HepG2 (cell line): Measurements from ENCODE around the gene ANKRD13D. TPM values are rescaled to one million over a fixed set of nuclear protein-coding genes. Genes with fewer than 3 reads are reported as not detected.

Experiments used
- HDAC2 ChIP-seq: sonication (generic); formaldehyde crosslinking; IDR thresholded peaks from 2 replicates; pipeline ENCODE4 v1.4.0; 2020; ENCODE audit warnings: missing genetic modification reagents
- HHEX ChIP-seq: IDR thresholded peaks from 2 replicates; pipeline ENCODE4 v1.6.1; 2016; ENCODE audit warnings: control low read depth
- KDM2A ChIP-seq: sonication (generic); formaldehyde crosslinking; IDR thresholded peaks from 2 replicates; pipeline ENCODE4 v1.4.0; 2020; ENCODE audit warnings: low read depth, missing genetic modification reagents, borderline replicate concordance
- KDM6A ChIP-seq: IDR thresholded peaks from 2 replicates; pipeline ENCODE4 v1.6.1; 2016; ENCODE audit warnings: low read depth
- KMT2B ChIP-seq: IDR thresholded peaks from 2 replicates; pipeline ENCODE4 v1.6.1; 2016; ENCODE audit warnings: missing genetic modification reagents, missing compliant biosample characterization
- MIXL1 ChIP-seq: IDR thresholded peaks from 2 replicates; pipeline ENCODE4 v1.6.1; 2016
- NFE2L2 ChIP-seq: fragments of 150-350 bp; IDR thresholded peaks from 2 replicates; pipeline ENCODE4 v1.6.1; 2014; ENCODE audit warnings: low read length
- PHF5A ChIP-seq: IDR thresholded peaks from one replicate; pipeline ENCODE4 v1.6.1; 2018; ENCODE audit warnings: low read depth, missing genetic modification reagents; ENCODE audit not compliant: unreplicated experiment
- RXRB ChIP-seq: IDR thresholded peaks from 2 replicates; pipeline ENCODE4 v1.6.1; 2016; ENCODE audit warnings: borderline replicate concordance, missing genetic modification reagents, missing compliant biosample characterization
- SETDB1 ChIP-seq: sonication (generic); formaldehyde crosslinking; IDR thresholded peaks from 2 replicates; pipeline ENCODE4 v1.5.1; 2020; ENCODE audit warnings: missing genetic modification reagents, mild to moderate bottlenecking, borderline replicate concordance
- SRY ChIP-seq: sonication (generic); formaldehyde crosslinking; IDR thresholded peaks from 2 replicates; pipeline ENCODE4 v1.8.0; 2022; ENCODE audit warnings: mild to moderate bottlenecking, missing genetic modification reagents
- TBL1XR1 ChIP-seq: fragments of 150-350 bp; IDR thresholded peaks from 2 replicates; pipeline ENCODE4 v1.6.1; 2014; ENCODE audit warnings: borderline replicate concordance, low read length; ENCODE audit not compliant: partially characterized antibody
- THAP9 ChIP-seq: sonication (generic); formaldehyde crosslinking; IDR thresholded peaks from 2 replicates; pipeline ENCODE4; 2020; ENCODE audit warnings: missing genetic modification reagents, mild to moderate bottlenecking, borderline replicate concordance
- ZNF251 ChIP-seq: sonication (generic); formaldehyde crosslinking; IDR thresholded peaks from 2 replicates; pipeline ENCODE4 v1.9.0; 2021; ENCODE audit warnings: mild to moderate bottlenecking, missing genetic modification reagents
- ZNF263 ChIP-seq: sonication (generic); formaldehyde crosslinking; IDR thresholded peaks from 2 replicates; pipeline ENCODE4 v1.4.0; 2020; ENCODE audit warnings: missing genetic modification reagents
- ZNF414 ChIP-seq: sonication (generic); formaldehyde crosslinking; IDR thresholded peaks from 2 replicates; pipeline ENCODE4 v1.5.0; 2020; ENCODE audit warnings: missing genetic modification reagents
- ZNF530 ChIP-seq: sonication (generic); formaldehyde crosslinking; IDR thresholded peaks from 2 replicates; pipeline ENCODE4 v1.5.0; 2020; ENCODE audit warnings: low read depth, mild to moderate bottlenecking, missing genetic modification reagents
- ZNF598 ChIP-seq: sonication (generic); formaldehyde crosslinking; IDR thresholded peaks from 2 replicates; pipeline ENCODE4 v1.5.1; 2020; ENCODE audit warnings: mild to moderate bottlenecking, missing genetic modification reagents, borderline replicate concordance
- ZSCAN20 ChIP-seq: sonication (generic); formaldehyde crosslinking; IDR thresholded peaks from 2 replicates; pipeline ENCODE4 v1.4.0; 2020; ENCODE audit warnings: missing genetic modification reagents, mild to moderate bottlenecking, borderline replicate concordance
- ZSCAN25 ChIP-seq: sonication (generic); formaldehyde crosslinking; IDR thresholded peaks from 2 replicates; pipeline ENCODE4 v1.8.0; 2022; ENCODE audit warnings: mild to moderate bottlenecking, missing genetic modification reagents
- polyA plus RNA-seq, 8 experiments: library from polyadenylated mRNA; depleted of rRNA in 3 of 8; stranded (reverse) in 7 of 8; unstranded in 1 of 8; fragments of >200 nt; fragmentation: Illumina TruSeq in 4 of 8; extraction: Trizol in 4 of 8; gene quantifications; 2 replicates each; pipeline versions ENCODE4 v1.2.1 to v1.2.3, GENCODE V29; 2011 to 2016; ENCODE audit warnings: low read depth in 4 of 8, missing spikeins in 1 of 8, mixed read lengths in 1 of 8; ENCODE audit not compliant: insufficient read depth in 1 of 8
- total RNA-seq, 5 experiments: library from RNA; depleted of rRNA; stranded (reverse); fragments of >200 nt; fragmentation: Illumina TruSeq; extraction: Trizol; gene quantifications; 2 replicates each; pipeline ENCODE4 v1.2.3, GENCODE V29; 2016; ENCODE audit warnings: low read depth in 1 of 5
- TF ChIP-seq, protein P1 (sequence below): sonication (generic); formaldehyde crosslinking; conservative IDR thresholded peaks from 2 replicates; pipeline ENCODE4 v1.8.0; 2022; ENCODE audit warnings: mild to moderate bottlenecking, moderate library complexity, missing genetic modification reagents
- TF ChIP-seq, protein P2 (sequence below): sonication (generic); formaldehyde crosslinking; IDR thresholded peaks from 2 replicates; pipeline ENCODE4 v1.4.0; 2020; ENCODE audit warnings: missing genetic modification reagents, borderline replicate concordance
- TF ChIP-seq, protein P3 (sequence below): IDR thresholded peaks from 2 replicates; pipeline ENCODE4 v1.6.1; 2018; ENCODE audit warnings: missing genetic modification reagents

Gene ANKRD13D
- total and polyA plus RNA-seq, 2 of the 13 experiments (the other 11 are each of a cell fraction or from before 2014, with no cell fraction given), result 18.6 to 27.3 TPM

GRCh38 chr11:67317205-67317887 is 28.2 kb downstream of the ANKRD13D start (continued):
- TF ChIP-seq TBL1XR1 (peak; percentile 21), KDM2A (CRISPR knock-in tag) (peak; percentile 92), PHF5A (no peak), SRY (peak; percentile 26; the same call in 1 of the 2 replicates), ZNF414 (CRISPR knock-in tag) (peak; percentile 80; the same call in 1 of the 2 replicates), RXRB (CRISPR knock-in tag) (peak; percentile 18; the same call in 1 of the 2 replicates), SETDB1 (CRISPR knock-in tag) (no peak), ZNF263 (CRISPR knock-in tag) (peak; percentile 51; the same call in 1 of the 2 replicates), ZNF251 (CRISPR knock-in tag) (no peak), NFE2L2 (0 out of 2 replicates have a peak, but pooled peaks have one; percentile 19), ZNF530 (no peak), ZNF598 (CRISPR knock-in tag) (peak; percentile 27; the same call in 1 of the 2 replicates), HHEX (no peak), ZSCAN20 (CRISPR knock-in tag) (peak; percentile 87; the same call in 1 of the 2 replicates), KDM6A (CRISPR knock-in tag) (no peak), MIXL1 (peak; percentile 44; the same call in 1 of the 2 replicates), THAP9 (peak; percentile 68; the same call in 1 of the 2 replicates), HDAC2 (CRISPR knock-in tag) (peak; percentile 59; the same call in 1 of the 2 replicates), KMT2B (peak; percentile 78), ZSCAN25 (peak; percentile 38; the same call in 1 of the 2 replicates)
- TF ChIP-seq, protein P1, sequence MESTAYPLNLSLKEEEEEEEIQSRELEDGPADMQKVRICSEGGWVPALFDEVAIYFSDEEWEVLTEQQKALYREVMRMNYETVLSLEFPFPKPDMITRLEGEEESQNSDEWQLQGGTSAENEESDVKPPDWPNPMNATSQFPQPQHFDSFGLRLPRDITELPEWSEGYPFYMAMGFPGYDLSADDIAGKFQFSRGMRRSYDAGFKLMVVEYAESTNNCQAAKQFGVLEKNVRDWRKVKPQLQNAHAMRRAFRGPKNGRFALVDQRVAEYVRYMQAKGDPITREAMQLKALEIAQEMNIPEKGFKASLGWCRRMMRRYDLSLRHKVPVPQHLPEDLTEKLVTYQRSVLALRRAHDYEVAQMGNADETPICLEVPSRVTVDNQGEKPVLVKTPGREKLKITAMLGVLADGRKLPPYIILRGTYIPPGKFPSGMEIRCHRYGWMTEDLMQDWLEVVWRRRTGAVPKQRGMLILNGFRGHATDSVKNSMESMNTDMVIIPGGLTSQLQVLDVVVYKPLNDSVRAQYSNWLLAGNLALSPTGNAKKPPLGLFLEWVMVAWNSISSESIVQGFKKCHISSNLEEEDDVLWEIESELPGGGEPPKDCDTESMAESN (CRISPR knock-in tag), result peak; percentile 57
- TF ChIP-seq, protein P2, sequence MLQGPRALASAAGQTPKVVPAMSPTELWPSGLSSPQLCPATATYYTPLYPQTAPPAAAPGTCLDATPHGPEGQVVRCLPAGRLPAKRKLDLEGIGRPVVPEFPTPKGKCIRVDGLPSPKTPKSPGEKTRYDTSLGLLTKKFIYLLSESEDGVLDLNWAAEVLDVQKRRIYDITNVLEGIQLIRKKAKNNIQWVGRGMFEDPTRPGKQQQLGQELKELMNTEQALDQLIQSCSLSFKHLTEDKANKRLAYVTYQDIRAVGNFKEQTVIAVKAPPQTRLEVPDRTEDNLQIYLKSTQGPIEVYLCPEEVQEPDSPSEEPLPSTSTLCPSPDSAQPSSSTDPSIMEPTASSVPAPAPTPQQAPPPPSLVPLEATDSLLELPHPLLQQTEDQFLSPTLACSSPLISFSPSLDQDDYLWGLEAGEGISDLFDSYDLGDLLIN, result peak; percentile 63; the same call in 1 of the 2 replicates
- TF ChIP-seq, protein P3, sequence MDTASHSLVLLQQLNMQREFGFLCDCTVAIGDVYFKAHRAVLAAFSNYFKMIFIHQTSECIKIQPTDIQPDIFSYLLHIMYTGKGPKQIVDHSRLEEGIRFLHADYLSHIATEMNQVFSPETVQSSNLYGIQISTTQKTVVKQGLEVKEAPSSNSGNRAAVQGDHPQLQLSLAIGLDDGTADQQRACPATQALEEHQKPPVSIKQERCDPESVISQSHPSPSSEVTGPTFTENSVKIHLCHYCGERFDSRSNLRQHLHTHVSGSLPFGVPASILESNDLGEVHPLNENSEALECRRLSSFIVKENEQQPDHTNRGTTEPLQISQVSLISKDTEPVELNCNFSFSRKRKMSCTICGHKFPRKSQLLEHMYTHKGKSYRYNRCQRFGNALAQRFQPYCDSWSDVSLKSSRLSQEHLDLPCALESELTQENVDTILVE (CRISPR knock-in tag), result peak; percentile 68; the same call in 1 of the 2 replicates
